Measurements from ENCODE around the gene TIAM2.

TIAM2 gene

DNA sequence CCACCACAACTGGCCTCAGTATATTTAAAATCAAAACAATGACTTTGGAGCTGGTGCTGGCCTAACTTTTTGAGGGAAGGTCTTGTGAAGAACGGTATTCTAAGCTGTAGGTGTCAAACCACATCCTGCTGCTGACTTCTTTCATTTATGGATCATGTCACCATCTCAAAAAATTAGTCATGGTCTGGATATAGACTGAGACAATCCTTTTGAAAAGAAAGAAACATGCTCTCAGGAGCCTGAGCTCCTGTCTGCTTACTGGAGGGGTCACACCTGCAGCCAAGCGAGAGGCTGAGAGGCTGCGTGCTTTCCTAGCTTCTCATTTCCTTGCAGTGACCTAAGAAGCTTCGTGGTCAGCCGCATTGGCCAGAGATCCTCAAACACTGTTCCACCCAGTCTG lies 55.2 kb downstream of the TIAM2 start:
- DNase-seq (ENCODE audit: extremely low spot score, insufficient read length, low read depth): peak; percentile 20
- FAIRE-seq: peak; percentile 63

DNA sequence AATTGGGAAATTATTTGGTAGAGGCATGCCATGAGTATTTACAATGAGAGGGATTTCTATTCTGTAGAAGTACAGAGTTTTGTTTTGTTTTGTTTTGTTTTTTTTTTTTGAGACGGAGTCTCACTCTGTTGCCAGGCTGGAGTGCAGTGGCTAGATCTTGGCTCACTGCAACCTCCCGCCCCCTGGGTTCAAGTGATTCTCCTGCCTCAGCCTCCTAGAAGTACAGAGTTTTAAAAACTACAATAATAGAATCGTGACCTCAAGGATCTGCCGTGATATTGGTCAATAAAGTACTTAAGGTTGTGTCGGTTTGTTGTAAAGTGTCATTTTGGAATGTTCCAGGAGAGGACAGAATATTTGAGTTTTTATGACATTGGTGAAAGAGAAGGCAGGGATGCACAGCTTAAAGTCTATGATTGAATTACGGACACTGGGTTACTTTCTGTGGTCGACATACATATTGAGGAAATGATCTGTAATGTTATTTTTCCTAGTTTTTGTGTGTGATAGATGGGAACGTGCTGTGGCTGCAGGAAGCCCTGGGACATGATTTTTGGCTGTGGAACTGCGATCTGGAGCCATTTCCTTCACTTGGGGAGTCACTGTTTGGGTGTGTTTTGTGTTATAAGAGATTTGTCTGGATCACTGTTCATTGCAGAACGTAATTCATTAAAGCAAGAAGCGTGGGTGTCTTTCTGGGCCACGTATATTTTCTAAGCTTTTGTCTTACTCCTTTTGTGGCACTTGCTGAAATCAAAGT lies 59.6 kb downstream of the TIAM2 start:
- FAIRE-seq: no peak
- DNase-seq (ENCODE audit: extremely low spot score, insufficient read length, low read depth): no peak

DNA sequence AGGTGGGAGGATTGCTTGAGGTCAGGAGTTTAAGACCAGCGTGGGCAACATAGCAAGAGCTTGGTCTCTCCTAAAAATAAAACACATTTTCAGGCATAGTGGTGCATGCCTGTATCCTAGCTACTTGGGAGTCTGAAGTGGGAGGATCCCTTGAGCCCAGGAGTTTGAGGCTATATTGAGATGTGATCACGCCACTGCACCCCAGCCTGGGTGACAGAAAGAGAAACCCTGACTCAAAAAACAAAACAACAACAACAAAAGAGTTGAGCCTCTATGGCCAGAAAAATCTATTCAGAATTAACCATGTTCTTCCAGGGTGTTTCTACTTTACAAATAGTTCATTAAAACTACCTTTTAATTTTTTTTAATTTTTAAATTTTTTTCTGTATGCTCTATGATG lies 60.6 kb downstream of the TIAM2 start:
- no peak for FAIRE-seq

DNA sequence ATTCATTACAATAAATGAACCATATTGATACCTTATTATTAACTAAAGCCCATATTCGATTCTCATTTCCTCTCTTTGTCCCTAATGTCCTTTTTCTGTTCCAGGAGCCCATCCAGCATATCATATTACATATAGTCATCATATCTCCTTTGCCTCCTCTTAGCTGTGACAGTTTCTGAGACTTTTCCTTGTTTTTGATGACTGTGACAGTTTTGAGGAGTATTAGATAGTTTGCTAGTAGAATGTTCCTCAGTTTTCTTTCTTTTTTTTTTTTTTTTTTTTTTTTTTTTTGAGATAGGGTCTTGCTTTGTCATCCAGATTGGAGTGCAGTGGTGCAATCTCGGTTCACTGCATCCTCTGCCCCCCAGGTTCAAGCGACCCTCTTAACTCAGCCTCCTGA lies 61.6 kb downstream of the TIAM2 start:
- DNase-seq (ENCODE audit: extremely low spot score, insufficient read length, low read depth) (no peak), FAIRE-seq (no peak)

More for the DNA sequence above, 60.6 kb downstream of the TIAM2 start:
- no peak for DNase-seq (ENCODE audit: extremely low spot score, insufficient read length, low read depth)

DNA sequence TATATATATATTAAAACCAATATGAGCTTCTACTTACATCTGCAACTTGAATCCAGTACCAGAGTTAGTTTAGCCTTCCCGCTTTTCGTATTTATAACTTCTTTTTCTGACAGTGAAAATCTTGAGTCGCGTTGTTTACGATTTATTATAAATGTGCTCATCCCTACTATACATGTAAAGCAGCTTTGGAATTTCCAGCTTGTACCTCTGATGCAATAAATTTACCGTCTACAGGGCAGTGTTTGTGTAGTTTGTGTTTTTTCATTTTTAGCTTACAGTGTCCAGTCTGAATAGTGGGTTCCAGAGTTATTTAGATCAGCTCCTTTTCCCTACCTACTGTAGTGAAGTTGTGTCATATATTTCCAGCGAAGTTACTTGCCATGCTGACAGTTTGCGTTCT lies 66.3 kb downstream of the TIAM2 start:
- DNase-seq (ENCODE audit: extremely low spot score, insufficient read length, low read depth): no peak
- FAIRE-seq: no peak

DNA sequence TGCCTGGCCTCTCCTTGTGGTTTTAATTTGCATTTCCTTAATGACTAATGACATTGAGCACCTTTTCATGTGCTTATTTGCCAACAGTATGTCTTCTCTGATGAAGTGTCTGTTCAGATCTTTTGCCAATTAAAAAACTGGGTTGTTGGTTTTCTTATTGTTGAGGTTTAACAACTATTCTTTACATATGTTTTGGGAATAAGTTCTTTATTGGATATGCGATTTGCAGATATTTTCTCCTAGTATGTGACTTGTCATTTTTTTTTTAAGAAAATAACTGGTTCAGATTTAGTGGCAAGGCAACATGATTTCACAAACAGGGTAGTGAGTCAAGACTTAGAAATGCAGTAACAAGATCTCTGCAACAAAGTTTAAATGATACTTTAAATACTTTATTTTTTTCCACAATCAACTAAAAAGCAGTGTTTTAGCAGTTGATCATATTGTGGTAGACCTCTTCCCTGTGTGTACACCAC lies 67.8 kb downstream of the TIAM2 start:
- no peak for DNase-seq (ENCODE audit: extremely low spot score, insufficient read length, low read depth)

DNA sequence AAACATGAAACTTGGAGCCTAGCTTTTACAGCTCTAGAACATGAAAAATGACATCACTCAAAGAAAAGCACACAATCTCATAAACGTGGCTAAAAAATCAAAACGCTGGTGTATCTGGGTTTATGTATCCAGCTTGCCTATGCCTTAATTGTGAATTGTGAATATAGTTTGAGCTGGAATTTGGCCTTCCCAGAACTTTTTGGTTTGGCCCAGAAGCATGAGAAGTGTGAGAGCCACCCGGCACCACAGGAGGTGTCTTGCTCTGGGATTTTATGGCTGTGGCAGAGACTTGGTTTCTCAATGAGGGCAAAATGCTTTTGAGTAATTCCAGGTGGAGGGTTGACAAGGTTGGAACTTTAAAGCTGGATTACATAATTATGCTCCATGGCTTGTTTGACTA lies 69.2 kb downstream of the TIAM2 start:
- DNase-seq (ENCODE audit: extremely low spot score, insufficient read length, low read depth) (no peak), FAIRE-seq (no peak)

More for the DNA sequence above, 67.8 kb downstream of the TIAM2 start:
- FAIRE-seq: no peak

DNA sequence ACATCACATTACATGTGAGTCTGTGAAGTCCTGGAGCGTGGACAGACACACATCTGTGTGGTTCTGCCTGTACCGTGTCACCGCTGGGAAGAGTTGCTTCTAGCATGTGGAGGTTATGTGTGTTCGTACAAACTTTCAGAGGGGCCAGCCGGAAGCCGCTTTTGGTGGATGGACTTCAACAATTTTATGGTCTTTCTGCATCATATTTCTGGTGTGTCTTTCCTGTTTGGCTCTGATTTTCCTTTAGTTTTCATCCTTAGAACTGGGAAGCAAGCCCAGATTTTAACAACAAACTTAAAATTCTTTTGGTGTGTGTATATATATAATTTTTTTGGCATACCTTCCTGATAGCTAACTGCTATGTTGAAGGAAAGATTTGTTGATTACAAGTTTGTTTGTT lies 71.2 kb downstream of the TIAM2 start:
- FAIRE-seq: no peak
- no peak for DNase-seq (ENCODE audit: extremely low spot score, insufficient read length, low read depth)

DNA sequence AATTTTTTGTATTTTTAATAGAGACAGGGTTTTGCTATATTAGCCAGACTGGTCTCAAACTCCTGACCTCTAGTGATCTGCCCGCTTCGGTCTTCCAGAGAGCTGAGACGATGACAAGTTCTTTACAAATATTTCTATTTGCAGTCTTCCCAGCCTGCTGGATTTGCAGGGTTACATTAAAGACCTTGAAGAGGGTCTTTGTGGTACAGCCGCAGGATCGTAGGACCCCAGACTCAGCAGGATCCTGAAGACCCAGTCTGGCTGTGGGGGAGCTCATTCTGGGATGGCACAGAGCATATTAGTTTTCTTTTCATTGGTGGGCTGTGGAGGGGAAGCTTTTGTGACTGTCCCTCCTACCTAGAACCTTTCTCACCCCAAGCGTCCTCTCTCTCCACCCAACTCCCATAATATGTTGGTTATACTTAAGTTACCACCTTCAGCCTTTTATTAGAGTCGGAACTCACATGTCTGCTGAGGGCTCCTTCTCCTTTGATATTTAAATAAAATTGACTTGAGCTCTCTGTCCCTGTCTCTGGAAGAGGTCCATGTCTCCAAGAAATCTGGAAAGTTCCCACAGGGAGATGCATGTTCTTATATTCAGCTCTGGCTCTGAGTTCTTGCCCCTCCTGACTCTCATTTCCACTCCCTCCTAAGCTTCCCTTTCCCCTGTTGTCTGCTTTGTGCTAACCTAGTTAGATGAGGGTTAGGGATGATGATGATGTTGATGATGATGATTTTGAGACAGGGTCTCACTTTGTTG lies 72.0 kb downstream of the TIAM2 start:
- FAIRE-seq (no peak), DNase-seq (ENCODE audit: extremely low spot score, insufficient read length, low read depth) (no peak)

DNA sequence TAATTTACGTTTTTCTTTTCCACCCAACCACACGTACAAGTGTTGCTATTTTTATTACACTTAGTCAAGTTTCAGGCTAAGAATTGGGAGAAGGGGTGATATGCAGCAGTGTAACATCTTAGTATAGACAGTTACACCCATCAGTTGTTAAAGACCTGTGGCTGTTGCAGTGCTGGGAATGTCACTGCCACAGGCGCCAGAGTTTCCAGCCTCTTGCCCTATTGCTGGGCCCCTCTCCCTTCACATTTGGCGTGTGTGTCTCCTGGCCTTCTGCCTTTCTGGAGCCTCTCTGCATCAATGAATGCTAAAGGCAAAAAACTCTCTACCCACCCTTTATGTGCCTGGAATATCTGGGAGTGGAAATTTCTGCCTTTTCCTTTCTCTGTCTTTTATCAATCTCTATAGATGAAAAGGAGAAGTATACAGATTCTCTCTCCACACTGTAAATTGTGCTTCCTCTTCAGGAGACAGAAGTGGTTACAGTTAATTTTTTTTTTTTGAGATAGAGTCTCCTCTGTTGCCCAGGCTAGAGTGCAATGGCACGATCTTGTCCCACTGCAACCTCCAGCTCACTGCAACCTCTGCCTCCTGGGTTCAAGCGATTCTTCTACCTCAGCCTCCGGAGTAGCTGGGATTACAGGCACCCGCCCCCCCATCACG lies 73.0 kb downstream of the TIAM2 start:
- DNase-seq (ENCODE audit: extremely low spot score, insufficient read length, low read depth) (no peak), FAIRE-seq (no peak)

DNA sequence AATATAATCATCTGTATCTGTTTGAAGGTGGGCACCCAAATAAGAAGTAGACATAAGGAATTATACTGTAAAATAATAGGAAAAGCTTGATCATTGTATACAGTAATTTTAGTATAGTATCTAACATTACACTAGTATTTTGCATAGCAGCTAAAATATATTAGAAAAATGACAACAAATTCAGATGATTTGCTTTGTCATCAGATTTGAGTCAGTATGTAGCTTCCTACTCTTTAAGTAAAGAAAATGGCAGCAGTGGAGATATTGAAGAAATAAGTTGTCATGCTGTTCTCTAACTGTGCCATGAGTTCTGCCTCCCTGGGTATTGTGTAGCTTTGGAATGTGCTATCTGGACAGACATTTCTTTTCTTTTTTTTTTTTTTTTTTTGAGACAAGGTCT lies 74.4 kb downstream of the TIAM2 start:
- no peak for DNase-seq (ENCODE audit: extremely low spot score, insufficient read length, low read depth)
- no peak for FAIRE-seq

DNA sequence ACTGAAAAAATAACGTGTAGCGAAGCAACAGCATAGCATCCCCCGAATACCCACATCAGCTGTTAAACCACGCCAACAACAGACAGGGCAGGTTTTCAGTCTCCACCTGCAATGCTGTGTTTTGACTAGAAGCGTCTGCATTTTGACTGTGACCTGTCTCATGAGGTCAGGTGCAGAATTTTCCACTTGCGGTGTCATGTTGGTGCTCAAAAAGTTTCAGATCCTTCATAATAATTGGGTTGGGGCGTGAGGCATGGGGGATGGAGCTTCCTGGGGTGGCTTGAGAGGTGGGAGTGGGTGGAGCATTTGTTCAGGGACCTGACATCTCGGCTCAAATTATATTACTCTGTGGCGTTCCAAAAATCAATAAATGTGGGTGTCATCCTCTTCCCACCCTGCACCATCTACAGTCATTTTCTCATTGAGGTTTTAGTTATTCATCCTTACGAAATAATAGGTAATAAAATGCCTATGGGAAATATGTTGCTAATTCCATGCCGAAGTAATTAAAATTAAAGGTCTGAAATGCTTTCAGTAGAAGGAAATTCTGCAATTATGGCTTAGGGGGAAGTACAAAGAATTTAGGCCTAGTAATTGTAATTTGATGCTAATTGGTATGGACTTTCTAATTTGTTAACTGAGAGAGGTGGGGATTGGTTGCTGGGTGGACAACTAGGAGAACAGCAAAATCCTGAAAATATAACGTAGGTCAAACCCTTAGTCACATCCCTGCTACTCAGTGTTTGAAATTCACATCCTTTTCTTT lies 81.0 kb downstream of the TIAM2 start:
- DNase-seq (ENCODE audit: extremely low spot score, insufficient read length, low read depth) (no peak), FAIRE-seq (no peak)

DNA sequence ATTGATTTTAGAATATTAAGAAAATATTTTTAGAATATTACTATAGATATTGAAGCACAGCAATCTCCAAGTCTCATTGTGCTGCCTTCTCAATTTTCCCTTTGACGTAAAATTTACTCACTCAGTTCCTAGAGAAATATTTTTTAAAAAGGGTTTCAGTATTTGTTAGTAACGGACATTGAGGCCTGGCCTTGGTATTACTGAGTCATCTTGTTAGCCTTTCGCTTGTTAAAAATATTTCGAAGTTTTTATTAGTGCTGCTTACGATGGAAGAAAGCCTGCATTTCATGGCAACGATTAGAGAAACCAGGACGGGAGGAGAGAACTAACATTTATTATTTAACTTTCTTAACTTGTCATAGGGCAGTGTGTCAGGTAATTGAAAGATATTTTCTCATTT lies 82.2 kb downstream of the TIAM2 start:
- no peak for FAIRE-seq
- no peak for DNase-seq (ENCODE audit: extremely low spot score, insufficient read length, low read depth)

DNA sequence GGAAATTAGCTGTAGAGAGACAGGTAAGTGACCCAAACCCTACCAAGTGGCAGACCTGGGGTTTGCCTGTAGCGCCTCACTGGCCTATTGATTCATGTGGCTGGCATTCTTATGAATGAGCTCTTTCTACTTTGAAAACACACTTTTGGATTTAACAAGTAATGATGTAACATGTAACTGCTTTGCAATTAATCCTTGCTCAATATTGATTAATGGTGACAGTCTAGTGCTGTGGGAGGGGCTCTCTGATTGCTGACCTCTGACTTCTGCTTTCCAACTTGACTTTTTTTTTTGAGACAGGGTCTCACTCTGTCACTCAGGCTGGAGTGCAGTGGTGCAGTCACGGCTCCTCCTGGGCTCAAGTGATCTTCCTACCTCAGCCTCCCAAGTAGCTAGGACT lies 82.7 kb downstream of the TIAM2 start:
- FAIRE-seq (no peak), DNase-seq (ENCODE audit: extremely low spot score, insufficient read length, low read depth) (no peak)

DNA sequence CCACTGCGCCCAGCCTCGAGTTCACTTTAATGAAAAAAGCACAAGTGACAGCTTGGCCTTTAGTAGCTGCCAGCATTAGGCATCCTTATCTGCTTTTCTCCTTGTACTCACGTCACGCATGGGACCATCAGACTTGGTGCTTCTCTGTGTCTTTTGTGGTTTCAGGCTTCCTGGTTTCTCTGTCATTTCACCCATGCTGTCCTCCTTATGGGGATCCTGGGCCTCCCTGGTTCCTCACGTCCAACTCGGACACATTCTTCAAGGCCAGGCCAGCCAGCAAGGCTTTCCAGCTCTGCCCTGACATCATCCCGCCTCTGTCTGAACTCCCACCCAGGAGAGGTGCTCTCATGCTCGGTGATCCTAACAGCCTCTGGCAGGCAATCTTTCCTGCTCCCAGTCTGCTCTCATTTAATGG lies 83.2 kb downstream of the TIAM2 start:
- FAIRE-seq: no peak
- DNase-seq (ENCODE audit: extremely low spot score, insufficient read length, low read depth): no peak

DNA sequence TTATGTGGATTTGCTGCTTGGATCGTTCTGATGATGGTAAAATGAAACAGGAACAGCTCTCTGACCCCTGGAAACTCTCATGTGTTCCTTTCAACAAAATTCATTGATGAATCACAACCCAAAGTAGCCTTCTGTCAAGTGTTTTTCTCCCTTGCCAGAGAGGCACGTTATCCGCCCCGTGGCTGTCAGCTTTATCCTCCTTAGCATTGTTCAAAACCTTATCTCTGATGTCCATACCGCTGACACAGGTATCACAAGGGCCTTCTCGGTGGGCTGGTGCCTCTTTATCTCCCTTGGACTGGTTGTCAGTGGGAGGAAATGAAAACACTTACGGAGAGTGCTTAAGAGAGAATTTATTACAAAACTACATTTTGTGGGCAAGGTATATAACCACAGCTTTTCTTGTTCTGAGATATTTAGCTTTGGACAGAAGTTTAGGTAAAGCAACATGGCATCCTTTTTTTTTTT lies 84.9 kb downstream of the TIAM2 start:
- FAIRE-seq (no peak), DNase-seq (ENCODE audit: extremely low spot score, insufficient read length, low read depth) (no peak)

DNA sequence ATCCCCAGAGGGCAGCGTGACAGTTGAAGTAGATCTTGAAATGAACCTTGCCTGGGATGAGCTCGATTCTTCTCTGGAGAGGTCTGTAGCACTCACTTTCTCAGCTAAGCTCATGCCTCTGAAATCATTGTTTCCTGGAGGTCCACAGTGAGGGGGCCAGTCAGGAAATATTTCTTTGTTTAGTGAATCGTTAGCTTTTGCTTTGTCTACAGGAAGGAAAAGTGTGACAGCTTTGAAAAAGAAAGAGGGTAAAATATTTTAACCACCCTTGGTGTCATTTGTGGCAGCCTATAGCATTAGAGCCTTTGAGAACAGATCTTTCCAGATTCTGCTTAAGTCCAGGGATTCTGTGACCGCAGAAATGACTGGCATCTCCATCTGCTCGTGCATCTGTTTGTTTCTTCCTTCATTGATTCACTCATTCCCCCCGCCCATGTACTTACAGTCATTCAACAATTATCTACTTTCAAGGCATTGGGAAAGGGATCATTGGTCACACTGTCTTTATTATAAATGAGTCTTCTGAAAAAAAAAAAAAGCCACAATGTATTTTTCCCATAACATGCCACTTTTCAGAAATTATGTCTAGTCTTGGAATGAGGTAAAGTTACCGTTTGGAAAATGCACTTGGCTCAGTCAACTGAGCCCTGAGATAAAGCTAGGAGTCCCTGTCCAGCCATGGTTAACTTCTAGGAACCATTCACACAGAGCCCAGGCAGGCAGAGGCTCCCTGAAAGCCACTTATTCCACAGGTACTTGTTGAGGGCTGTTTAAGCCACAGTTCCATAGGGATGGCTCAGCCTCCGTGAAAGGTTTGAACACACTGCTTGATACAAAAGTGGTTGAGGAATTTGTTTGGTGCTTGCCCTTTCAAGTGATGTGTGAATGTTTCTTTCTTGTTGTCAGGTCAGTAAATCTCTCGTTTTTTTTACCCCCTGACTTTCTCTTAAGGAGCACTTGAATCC lies 86.0 kb downstream of the TIAM2 start:
- DNase-seq (ENCODE audit: extremely low spot score, insufficient read length, low read depth) (no peak), FAIRE-seq (no peak)

DNA sequence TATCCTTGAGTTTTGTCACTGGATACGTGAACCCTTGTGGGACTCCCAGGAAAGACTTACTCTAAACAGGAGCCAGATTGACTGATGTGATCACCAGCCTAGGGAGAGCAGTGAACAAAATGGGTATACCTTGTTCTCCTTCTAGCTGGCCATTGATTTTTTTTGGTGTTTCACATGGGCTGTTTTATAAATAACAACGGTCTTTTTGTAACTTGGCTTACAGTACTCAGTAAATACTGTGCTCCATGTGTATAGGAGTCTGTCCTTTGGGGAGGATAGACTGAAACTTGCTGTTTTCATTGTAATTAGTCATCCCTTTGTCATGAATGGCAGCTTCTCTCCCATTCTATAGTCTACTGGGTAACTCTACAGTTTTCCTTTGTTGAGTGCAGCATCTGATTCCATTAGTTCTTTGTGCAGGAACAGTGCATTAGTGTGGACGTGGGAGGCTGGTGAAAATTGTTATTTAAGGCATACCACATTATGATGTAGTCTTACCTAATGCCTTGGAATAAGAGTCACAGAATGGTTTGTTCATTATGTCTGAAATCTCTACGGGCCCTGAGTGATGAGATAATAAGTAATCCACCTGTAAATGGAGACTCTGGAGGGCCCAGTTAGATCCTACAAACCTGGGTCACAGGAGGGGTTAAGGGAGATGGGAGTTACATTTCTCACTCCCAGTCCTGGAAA lies 89.5 kb downstream of the TIAM2 start:
- DNase-seq (ENCODE audit: extremely low spot score, insufficient read length, low read depth) (no peak), FAIRE-seq (no peak)
